ENCODE results near the gene HOXA7.

DNA sequence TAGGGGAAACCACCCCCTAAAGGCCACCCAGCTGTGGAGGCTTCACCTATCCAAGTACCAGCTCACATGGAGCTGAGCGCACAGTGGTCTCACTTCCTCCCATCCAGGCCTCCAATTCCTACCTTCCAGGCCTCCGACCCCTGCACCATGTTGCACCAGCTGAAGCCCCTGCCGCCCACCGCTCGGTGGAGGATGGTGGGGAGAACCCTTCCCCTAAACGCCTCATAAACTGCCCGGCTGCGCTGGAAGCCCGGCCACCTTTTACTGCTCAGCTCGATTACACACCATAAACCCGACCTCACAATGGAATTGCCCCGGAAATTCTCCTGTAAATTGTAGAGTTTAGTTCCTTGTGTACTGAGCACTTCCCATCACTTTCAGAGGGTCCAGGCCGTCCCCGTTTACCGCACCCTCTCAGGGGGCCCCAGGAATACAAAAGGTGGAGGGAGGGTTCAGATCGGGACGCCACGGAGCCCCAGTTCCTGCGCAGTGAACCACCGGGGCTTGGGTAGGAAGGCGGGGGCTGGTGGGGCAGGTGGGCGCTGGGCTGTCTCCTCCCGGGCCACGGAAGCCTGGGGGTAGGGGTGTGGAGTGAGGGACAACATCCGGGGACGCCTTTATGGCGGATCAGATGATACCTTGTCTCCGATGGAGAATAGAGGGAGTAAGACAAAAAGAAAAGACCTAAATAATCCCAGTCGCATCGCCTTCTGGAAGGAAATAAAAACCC lies 1.4 kb upstream of the HOXA7 start:
- TF ChIP-seq, protein P1, sequence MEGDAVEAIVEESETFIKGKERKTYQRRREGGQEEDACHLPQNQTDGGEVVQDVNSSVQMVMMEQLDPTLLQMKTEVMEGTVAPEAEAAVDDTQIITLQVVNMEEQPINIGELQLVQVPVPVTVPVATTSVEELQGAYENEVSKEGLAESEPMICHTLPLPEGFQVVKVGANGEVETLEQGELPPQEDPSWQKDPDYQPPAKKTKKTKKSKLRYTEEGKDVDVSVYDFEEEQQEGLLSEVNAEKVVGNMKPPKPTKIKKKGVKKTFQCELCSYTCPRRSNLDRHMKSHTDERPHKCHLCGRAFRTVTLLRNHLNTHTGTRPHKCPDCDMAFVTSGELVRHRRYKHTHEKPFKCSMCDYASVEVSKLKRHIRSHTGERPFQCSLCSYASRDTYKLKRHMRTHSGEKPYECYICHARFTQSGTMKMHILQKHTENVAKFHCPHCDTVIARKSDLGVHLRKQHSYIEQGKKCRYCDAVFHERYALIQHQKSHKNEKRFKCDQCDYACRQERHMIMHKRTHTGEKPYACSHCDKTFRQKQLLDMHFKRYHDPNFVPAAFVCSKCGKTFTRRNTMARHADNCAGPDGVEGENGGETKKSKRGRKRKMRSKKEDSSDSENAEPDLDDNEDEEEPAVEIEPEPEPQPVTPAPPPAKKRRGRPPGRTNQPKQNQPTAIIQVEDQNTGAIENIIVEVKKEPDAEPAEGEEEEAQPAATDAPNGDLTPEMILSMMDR (IDR thresholded peaks at IDR 0.05): no peak
- TF ChIP-seq POLR2A (IDR thresholded peaks at IDR 0.05): no peak
